Fibroblast of villous mesenchyme (primary cell): ENCODE results near the gene LIN54. TPM values are rescaled to one million over a fixed set of nuclear protein-coding genes. Genes with fewer than 3 reads are reported as not detected.

ENCODE experiments used
- DNase-seq: peaks from one replicate; pipeline ENCODE4 v3.0.0-alpha.2; 2010; ENCODE audit warnings: low read depth
- H3K4me3 ChIP-seq: 2 replicates; pipeline ENCODE4 v1.5.1; 2011; ENCODE audit warnings: low read depth, mild to moderate bottlenecking, low read length
- total RNA-seq: library from RNA; depleted of rRNA; stranded (reverse); fragments of >200 nt; gene quantifications from 2 replicates; pipeline ENCODE4 v1.2.3, GENCODE V29; 2012
- TF ChIP-seq, protein P1 (sequence below): IDR thresholded peaks from 2 replicates; pipeline ENCODE4 v1.5.1; 2012; ENCODE audit warnings: low read depth, mild to moderate bottlenecking, low read length; ENCODE audit not compliant: insufficient read depth

Gene LIN54
- total RNA-seq, 1 donor: 16.8 TPM

DNA sequence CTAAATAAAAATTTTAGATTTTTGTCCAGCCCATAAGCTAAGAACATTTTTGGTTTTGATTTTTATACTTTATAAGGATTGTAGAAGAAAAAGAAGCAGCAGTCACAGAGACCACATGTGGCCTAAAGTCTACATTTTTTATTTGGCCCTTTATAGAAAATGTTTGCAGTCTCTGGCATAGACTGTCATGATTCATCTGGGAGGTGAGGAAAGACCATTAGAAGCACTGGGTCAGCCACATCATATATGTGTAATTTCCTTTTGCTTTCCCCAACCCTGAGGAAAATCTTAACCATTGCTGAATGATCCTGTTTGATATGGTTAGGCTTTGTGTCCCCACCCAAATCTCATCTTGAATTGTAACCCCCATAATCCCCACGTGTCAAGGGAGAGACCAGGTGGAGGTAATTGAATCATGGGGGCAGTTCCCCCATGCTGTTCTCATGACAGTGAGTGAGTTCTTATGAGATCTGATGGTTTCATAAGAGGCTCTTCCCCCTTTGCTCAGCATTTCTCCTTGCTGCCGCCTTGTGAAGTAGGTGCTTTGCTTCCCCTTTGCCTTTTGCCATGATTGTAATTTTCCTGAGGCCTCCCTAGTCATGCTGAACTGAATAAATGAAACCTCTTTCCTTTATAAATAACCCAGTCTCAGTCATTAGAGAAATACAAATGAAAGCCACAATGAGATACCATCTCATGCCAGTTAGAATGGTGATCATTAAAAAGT is 12.3 kb upstream of the LIN54 start:
- no peak for DNase-seq

DNA sequence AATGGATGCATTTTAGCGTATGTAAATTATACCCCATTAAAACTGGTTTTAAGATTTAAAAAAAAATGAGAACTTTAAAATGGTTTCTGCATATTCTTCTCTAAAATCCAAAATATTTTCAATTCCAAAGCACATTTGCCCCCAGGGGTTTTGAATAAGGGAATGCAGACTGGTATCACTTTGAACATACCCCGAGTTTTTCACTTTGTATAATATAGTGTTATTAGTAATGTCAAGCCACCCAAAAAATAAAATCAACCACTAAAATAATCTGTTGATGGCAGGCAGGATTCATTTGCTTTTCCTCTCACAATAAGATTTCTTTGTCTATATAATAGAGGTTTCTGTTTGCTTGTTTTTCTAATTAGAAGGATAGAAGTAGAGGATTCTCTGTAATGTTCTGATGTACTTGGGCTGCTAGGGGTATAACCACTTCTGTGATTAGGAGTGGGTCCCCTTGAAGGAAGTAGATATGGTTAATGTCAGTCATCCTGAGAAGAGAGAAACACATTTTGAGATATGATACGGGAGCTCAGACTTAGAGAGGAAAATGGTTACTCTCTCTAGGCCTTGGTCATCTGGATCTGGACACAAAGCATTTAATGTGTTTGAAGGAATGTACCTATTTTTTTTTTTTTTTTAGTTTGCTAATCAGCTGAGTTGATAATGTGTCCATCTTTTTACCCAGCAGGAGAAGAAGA is 9.3 kb upstream of the LIN54 start:
- no peak overlapping the region for H3K4me3 ChIP-seq
- no peak for DNase-seq

More for the DNA sequence above, 12.3 kb upstream of the LIN54 start:
- TF ChIP-seq, protein P1, sequence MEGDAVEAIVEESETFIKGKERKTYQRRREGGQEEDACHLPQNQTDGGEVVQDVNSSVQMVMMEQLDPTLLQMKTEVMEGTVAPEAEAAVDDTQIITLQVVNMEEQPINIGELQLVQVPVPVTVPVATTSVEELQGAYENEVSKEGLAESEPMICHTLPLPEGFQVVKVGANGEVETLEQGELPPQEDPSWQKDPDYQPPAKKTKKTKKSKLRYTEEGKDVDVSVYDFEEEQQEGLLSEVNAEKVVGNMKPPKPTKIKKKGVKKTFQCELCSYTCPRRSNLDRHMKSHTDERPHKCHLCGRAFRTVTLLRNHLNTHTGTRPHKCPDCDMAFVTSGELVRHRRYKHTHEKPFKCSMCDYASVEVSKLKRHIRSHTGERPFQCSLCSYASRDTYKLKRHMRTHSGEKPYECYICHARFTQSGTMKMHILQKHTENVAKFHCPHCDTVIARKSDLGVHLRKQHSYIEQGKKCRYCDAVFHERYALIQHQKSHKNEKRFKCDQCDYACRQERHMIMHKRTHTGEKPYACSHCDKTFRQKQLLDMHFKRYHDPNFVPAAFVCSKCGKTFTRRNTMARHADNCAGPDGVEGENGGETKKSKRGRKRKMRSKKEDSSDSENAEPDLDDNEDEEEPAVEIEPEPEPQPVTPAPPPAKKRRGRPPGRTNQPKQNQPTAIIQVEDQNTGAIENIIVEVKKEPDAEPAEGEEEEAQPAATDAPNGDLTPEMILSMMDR: no peak
- no peak overlapping the region for H3K4me3 ChIP-seq

GRCh38 chr4:83013902-83014301 is 3.3 kb upstream of the LIN54 start:
- TF ChIP-seq, protein P1: no peak
- no peak overlapping the region for H3K4me3 ChIP-seq
- no peak for DNase-seq

More for the DNA sequence above, 9.3 kb upstream of the LIN54 start:
- TF ChIP-seq, protein P1: no peak

GRCh38 chr4:83013420-83013867 is 2.8 kb upstream of the LIN54 start:
- TF ChIP-seq, protein P1: no peak
- no peak for DNase-seq
- H3K4me3 ChIP-seq: peak overlapping the region; percentile 73

DNA sequence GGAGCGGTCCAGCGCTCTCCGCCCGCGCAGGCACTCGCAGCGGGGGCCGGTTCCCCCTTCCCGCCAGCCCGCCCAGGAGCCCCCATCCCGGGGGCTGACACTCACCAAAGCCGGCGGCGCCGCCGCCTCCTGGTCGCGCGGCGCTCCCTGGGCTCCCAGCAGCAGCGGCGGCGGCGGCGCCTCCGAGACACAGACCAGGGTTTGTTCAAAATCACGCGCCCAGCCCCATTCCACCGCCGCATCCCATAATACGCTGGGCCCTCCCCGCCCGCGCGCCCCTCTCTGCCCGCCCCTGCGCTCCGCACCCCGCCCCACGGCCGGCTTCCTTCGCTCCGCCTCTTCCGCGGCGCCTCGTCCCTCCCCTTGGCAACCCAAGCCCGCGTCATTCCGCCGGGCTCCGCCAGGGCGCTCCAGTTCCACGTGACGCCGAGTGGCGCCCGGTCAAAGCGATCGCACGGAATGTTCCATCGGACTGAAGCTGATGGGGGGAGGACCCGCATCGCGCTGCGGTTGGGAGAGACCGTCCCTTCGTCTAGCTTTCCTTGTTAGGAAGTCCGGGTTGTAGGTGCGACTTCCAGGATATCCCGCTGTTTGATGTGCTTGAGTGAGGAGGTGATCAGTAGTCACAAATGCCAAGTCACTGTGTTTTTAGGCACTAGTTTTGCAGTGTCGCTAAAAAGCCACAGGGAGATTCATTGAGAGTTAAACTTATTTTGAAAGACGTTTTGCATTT is 2.2 kb upstream of the LIN54 start:
- peak overlapping the region; percentile 73 for H3K4me3 ChIP-seq
- TF ChIP-seq, protein P1: peak; percentile 36
- peak; percentile 99 for DNase-seq

- no peak for DNase-seq
- peak overlapping the region; percentile 71 for H3K4me3 ChIP-seq
- TF ChIP-seq, protein P1: no peak
Measured at GRCh38 chr4:83012200-83012686, 1.6 kb upstream of the LIN54 start.
